ENCODE data around the gene PELI2. TPM values are rescaled to one million over a fixed set of nuclear protein-coding genes. Genes with fewer than 3 reads are reported as not detected.

PELI2 gene
- total RNA-seq, 1 experiment from 2014 or later, result 10.0 TPM

GRCh38 chr14:56122301-56122700 is 4.1 kb downstream of the PELI2 start:
- no peaks in the 10 kb centered on the region for H3K79me2 ChIP-seq (ENCODE audit: low read depth)
- H3K36me3 ChIP-seq (ENCODE audit: low read depth), result no peaks in the 10 kb centered on the region
- H3K9me3 ChIP-seq (ENCODE audit: insufficient read depth, low read depth), result no peaks in the 10 kb centered on the region
- no peaks in the 10 kb centered on the region for H3K4me1 ChIP-seq (replicated peaks; ENCODE audit: insufficient read depth)
- no peak overlapping the region for H3K4me2 ChIP-seq
- H3K9me2 ChIP-seq (ENCODE audit: insufficient read depth), result no peaks in the 10 kb centered on the region
- H3K27ac ChIP-seq, result no peak overlapping the region
- ChIA-PET POLR2A (ENCODE audit: unreplicated experiment) (no interaction called here), CTCF (no interaction called here)
- BruUV-seq (replicated peaks), result no TSS peak
- H3K27me3 ChIP-seq (ENCODE audit: insufficient read depth, low read depth), result peaks cover 34% of the 10 kb centered on the region
- no peaks in the 10 kb centered on the region; the same call in 1 of the 2 replicates for H4K20me1 ChIP-seq (ENCODE audit: insufficient read depth)
- H3K4me3 ChIP-seq, result no peak overlapping the region
- H3F3A ChIP-seq (ENCODE audit: insufficient read depth, low read depth), result no peaks in the 10 kb centered on the region
- no peak for DNase-seq
- intact Hi-C loops (cut with micrococcal nuclease; ENCODE audit: unreplicated experiment), result no loop called here
- TF ChIP-seq EZH2 (IDR thresholded peaks at IDR 0.05; ENCODE audit: low read depth) (no peak), CTCF (conservative IDR thresholded peaks at IDR 0.05) (no peak)
- H2AFZ ChIP-seq, result no peak overlapping the region

GRCh38 chr14:56124327-56124726 is 6.1 kb downstream of the PELI2 start:
- peaks cover 32% of the 10 kb centered on the region for H3K27me3 ChIP-seq (ENCODE audit: insufficient read depth, low read depth)
- no TSS peak for BruUV-seq (replicated peaks)
- ChIA-PET POLR2A (ENCODE audit: unreplicated experiment) (no interaction called here), CTCF (no interaction called here)
- no peaks in the 10 kb centered on the region; the same call in 1 of the 2 replicates for H4K20me1 ChIP-seq (ENCODE audit: insufficient read depth)
- H3K4me2 ChIP-seq, result no peak overlapping the region
- H3F3A ChIP-seq (ENCODE audit: insufficient read depth, low read depth), result no peaks in the 10 kb centered on the region
- no peaks in the 10 kb centered on the region for H3K4me1 ChIP-seq (replicated peaks; ENCODE audit: insufficient read depth)
- no peak for DNase-seq
- H3K9me2 ChIP-seq (ENCODE audit: insufficient read depth), result no peaks in the 10 kb centered on the region
- H3K79me2 ChIP-seq (ENCODE audit: low read depth), result no peaks in the 10 kb centered on the region
- H3K4me3 ChIP-seq, result no peak overlapping the region
- H3K9me3 ChIP-seq (ENCODE audit: insufficient read depth, low read depth), result no peaks in the 10 kb centered on the region
- H2AFZ ChIP-seq, result no peak overlapping the region
- H3K27ac ChIP-seq, result no peak overlapping the region
- TF ChIP-seq CTCF (conservative IDR thresholded peaks at IDR 0.05) (no peak), EZH2 (IDR thresholded peaks at IDR 0.05; ENCODE audit: low read depth) (no peak)
- intact Hi-C loops (cut with micrococcal nuclease; ENCODE audit: unreplicated experiment), result no loop called here
- H3K36me3 ChIP-seq (ENCODE audit: low read depth), result no peaks in the 10 kb centered on the region

DNA sequence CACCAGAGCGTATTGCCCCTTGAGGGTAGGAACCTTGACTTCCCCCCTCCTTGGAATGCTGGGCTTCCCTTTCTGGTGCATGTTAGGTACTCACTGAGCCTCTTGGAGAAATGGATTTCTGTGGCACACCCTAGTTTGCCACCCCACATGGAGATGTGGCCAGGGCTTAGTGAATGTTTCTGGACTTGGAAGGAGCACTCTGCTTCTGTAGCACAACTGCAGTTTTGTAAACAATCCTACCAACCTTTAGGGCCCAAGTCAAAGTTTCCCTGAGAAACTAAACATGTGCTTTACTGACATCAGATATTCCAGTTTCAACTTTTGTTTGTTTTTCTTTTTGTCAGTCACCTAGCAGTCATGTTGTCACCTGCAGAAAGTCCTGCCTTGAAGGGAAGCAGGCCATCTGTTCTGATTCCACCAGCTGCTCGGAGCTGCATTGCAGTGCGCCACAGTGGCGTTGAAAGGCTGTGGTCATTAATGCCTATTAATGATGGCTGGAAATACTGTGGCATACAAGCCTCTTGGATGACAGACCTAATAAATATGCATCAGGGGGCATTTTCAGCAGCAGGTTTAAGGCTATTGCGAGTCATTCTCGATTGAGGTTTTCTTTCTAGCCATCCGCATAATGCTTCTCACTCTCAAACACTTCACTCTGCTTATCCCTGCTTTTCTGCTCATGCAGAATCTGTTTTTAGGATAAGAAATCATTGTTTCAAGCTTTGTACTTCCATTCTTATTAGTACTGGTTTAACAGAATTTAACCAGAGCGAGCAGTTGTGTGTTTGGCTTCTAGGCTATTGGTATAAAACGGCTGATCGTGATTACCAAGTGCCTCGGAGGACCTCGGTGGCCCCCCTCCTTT is 7.8 kb downstream of the PELI2 start:
- intact Hi-C loops (cut with micrococcal nuclease; ENCODE audit: unreplicated experiment), result no loop called here
- Histone ChIP-seq H3K9me3 (ENCODE audit: insufficient read depth, low read depth) (no peaks in the 10 kb centered on the region), H3K27me3 (ENCODE audit: insufficient read depth, low read depth) (peaks cover 16% of the 10 kb centered on the region), H3K79me2 (ENCODE audit: low read depth) (no peaks in the 10 kb centered on the region), H3K4me1 (replicated peaks; ENCODE audit: insufficient read depth) (no peaks in the 10 kb centered on the region), H3K27ac (no peak overlapping the region), H4K20me1 (ENCODE audit: insufficient read depth) (no peaks in the 10 kb centered on the region; the same call in 1 of the 2 replicates), H2AFZ (no peak overlapping the region), H3K36me3 (ENCODE audit: low read depth) (no peaks in the 10 kb centered on the region), H3F3A (ENCODE audit: insufficient read depth, low read depth) (no peaks in the 10 kb centered on the region), H3K4me3 (no peak overlapping the region), H3K4me2 (no peak overlapping the region), H3K9me2 (ENCODE audit: insufficient read depth) (no peaks in the 10 kb centered on the region)
- TF ChIP-seq CTCF (conservative IDR thresholded peaks at IDR 0.05) (no peak), EZH2 (IDR thresholded peaks at IDR 0.05; ENCODE audit: low read depth) (no peak)
- no TSS peak for BruUV-seq (replicated peaks)
- ChIA-PET POLR2A (ENCODE audit: unreplicated experiment) (no interaction called here), CTCF (no interaction called here)
- no peak for DNase-seq

Data from PC-9 (cell line).